Adrenal gland (tissue), 12 donors: ENCODE measurements around the gene KCNK10. TPM values are rescaled to one million over a fixed set of nuclear protein-coding genes. Genes with fewer than 3 reads are reported as not detected.
A peak's percentile ranks its signal among the peaks of the same experiment; 100 is the strongest.

Experiments used
- DNase-seq, 7 donors: peaks; one replicate each; pipeline ENCODE4 v3.0.0-alpha.2; 2019 to 2020
- H3K27ac ChIP-seq, 5 donors: fragments of 200-600 bp; sonication (generic) in 4 of 5; 1 replicate in 3 of 5; 2 replicates in 2 of 5; pipeline versions ENCODE4 v1.5.1 to v1.8.0; 2016 to 2020; ENCODE audit warnings: mild to moderate bottlenecking in 1 of 5
- H3K27me3 ChIP-seq: fragments of 200-600 bp; 2 replicates; pipeline ENCODE4 v1.8.0; 2021
- H3K36me3 ChIP-seq, 2 donors: fragments of 200-600 bp; replicated peaks in 1 of 2; 1 replicate in 1 of 2; 2 replicates in 1 of 2; pipeline versions ENCODE4 v1.5.1 to v1.8.0; 2018 to 2022
- H3K4me1 ChIP-seq, 2 donors: fragments of 200-600 bp; replicated peaks in 1 of 2; 1 replicate in 1 of 2; 2 replicates in 1 of 2; pipeline versions ENCODE4 v1.5.1 to v1.8.0; 2018 to 2021
- H3K4me3 ChIP-seq, 4 donors: fragments of 200-600 bp; sonication (generic) in 3 of 4; one replicate each; pipeline ENCODE4 v1.5.1; 2016 to 2018
- H3K9me3 ChIP-seq, 3 donors: fragments of 200-600 bp; sonication (generic) in 1 of 3; replicated peaks in 1 of 3; 1 replicate in 2 of 3; 2 replicates in 1 of 3; pipeline versions ENCODE4 v1.5.1 to v1.8.0; 2016 to 2021
- POLR2A ChIP-seq, 2 donors: fragments of 450-650 bp; IDR thresholded peaks; one replicate each; pipeline ENCODE4 v1.6.1; 2017; ENCODE audit warnings: antibody characterized with exemption in 2 of 2, mild to moderate bottlenecking in 2 of 2, moderate library complexity in 1 of 2
- WGBS, 4 donors: extraction: QIAGEN DNeasy Blood & Tissue Kit in 2 of 4; methylation state at CpG; one replicate each; pipeline versions ENCODE4 v1.1.5 to v1.1.7; 2013 to 2017; 5-methylcytosine and 5-hydroxymethylcytosine counted together
- intact Hi-C, 2 donors: fragments of 100-400 bp; cut with DNase I; formaldehyde crosslinking; loops; one replicate each; pipeline versions ENCODE4 v1.14.1 to v1.15.0; 2022 to 2023
- polyA plus RNA-seq, 3 donors: library from polyadenylated mRNA; stranded (reverse); fragments of 200-250 nt in 2 of 3; fragments of 350-450 nt in 1 of 3; fragmentation: Illumina TruSeq in 1 of 3; extraction: RNeasy Lipid Tissue Mini Kit (QIAGEN cat#74804) in 1 of 3; gene quantifications; one replicate each; pipeline ENCODE4 v1.2.3, GENCODE V29; 2013 to 2014
- total RNA-seq, 9 donors: library from RNA; depleted of rRNA in 4 of 9; stranded (reverse); fragments of >200 nt in 4 of 9; fragments of 120-200 nt in 1 of 9; fragmentation: NEBNext Ultra II Directional in 1 of 9; extraction: Animal tissue kit (Norgen Biotek cat#: 25700) in 1 of 9; gene quantifications; one replicate each; pipeline versions ENCODE4 v1.1.0 to v1.2.4, GENCODE V29; 2013 to 2023
- TF ChIP-seq, protein P1 (sequence below), 6 experiments: fragments of 450-650 bp in 4 of 6; fragments of 200-600 bp in 2 of 6; sonication (generic) in 1 of 6; IDR thresholded peaks; 1 replicate in 5 of 6; 2 replicates in 1 of 6; pipeline versions ENCODE4 v1.5.1 to v1.8.0; 2016 to 2021; ENCODE audit warnings: antibody characterized with exemption in 6 of 6, mild to moderate bottlenecking in 2 of 6, moderate library complexity in 1 of 6
- donor health status: healthy with polysubstance abuse.
- donor health status: Bipolar disorder and iron deficiency.
- donor health status: DM: yes; HTN: yes; CAD: no.
- donor health status: DM: no; HTN: no; CAD: no.
- donor health status: DM: no; HTN: no; CAD: no.
- donor health status: DM: yes; HTN: yes; CAD: no.

KCNK10 gene
- total and polyA plus RNA-seq, 12 donors = 0.03 to 1.1 (median 0.60) TPM; not detected in 7

GRCh38 chr14:88301381-88301780, 21.7 kb downstream of the KCNK10 start:
- intact Hi-C loops = no loop called here
- TF ChIP-seq POLR2A (IDR thresholded peaks at IDR 0.05) = no peak
- TF ChIP-seq, protein P1, sequence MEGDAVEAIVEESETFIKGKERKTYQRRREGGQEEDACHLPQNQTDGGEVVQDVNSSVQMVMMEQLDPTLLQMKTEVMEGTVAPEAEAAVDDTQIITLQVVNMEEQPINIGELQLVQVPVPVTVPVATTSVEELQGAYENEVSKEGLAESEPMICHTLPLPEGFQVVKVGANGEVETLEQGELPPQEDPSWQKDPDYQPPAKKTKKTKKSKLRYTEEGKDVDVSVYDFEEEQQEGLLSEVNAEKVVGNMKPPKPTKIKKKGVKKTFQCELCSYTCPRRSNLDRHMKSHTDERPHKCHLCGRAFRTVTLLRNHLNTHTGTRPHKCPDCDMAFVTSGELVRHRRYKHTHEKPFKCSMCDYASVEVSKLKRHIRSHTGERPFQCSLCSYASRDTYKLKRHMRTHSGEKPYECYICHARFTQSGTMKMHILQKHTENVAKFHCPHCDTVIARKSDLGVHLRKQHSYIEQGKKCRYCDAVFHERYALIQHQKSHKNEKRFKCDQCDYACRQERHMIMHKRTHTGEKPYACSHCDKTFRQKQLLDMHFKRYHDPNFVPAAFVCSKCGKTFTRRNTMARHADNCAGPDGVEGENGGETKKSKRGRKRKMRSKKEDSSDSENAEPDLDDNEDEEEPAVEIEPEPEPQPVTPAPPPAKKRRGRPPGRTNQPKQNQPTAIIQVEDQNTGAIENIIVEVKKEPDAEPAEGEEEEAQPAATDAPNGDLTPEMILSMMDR (IDR thresholded peaks at IDR 0.05) = no peak
- Histone ChIP-seq H3K27ac (no peak overlapping the region), H3K36me3 (no peaks in the 10 kb centered on the region), H3K4me3 (no peak overlapping the region), H3K9me3 (no peaks in the 10 kb centered on the region), H3K27me3 (no peaks in the 10 kb centered on the region), H3K4me1 (no peaks in the 10 kb centered on the region)
- 71 to 80% (median 73%) methylated on average over 4 of the region's 4 CpGs for WGBS, 4 donors
- no peak for DNase-seq

DNA sequence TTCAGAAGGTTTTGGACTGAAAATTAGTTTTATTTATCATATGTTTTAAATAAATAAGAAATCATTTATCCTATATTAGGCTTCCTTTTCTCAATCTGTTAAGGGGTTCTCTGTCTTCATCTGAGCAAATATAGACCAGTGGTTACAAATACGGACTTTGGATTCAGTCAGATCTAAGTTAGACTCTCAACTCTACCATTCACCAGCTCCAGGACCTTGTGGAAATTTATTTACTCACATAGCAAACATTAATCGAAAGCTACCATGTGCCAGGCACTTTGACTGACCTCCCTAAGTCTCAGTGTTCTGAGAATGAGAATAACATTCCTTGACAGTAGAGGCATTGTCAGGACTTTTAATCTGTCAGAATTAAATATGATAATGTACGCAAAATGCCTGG, 22.3 kb downstream of the KCNK10 start:
- no peak overlapping the region for H3K27ac ChIP-seq
- intact Hi-C loops = no loop called here
- H3K9me3 ChIP-seq = no peaks in the 10 kb centered on the region
- H3K36me3 ChIP-seq = no peaks in the 10 kb centered on the region
- H3K4me3 ChIP-seq = no peak overlapping the region
- H3K4me1 ChIP-seq = no peaks in the 10 kb centered on the region
- no peaks in the 10 kb centered on the region for H3K27me3 ChIP-seq
- TF ChIP-seq POLR2A (IDR thresholded peaks at IDR 0.05) = no peak
- TF ChIP-seq, protein P1 (IDR thresholded peaks at IDR 0.05) = no peak
- 67 to 81% (median 75%) methylated on average over 3 of the region's 3 CpGs for WGBS, 4 donors
- no peak for DNase-seq

- Histone ChIP-seq H3K4me3 (no peak overlapping the region), H3K36me3 (no peaks in the 10 kb centered on the region), H3K9me3 (no peaks in the 10 kb centered on the region), H3K4me1 (no peaks in the 10 kb centered on the region), H3K27ac (no peak overlapping the region), H3K27me3 (no peaks in the 10 kb centered on the region)
- TF ChIP-seq, protein P1 (IDR thresholded peaks at IDR 0.05) = no peak
- TF ChIP-seq POLR2A (IDR thresholded peaks at IDR 0.05) = no peak
- intact Hi-C loops = no loop called here
- DNase-seq = peak in 2 of 7 donors; percentile 8 to 17
- WGBS, 4 donors = 55 to 63% (median 60%) methylated on average over 6 of the region's 6 CpGs
Measured at GRCh38 chr14:88299865-88300530, 23.1 kb downstream of the KCNK10 start.

GRCh38 chr14:88297306-88297705, 25.8 kb downstream of the KCNK10 start:
- intact Hi-C loops = no loop called here
- no peaks in the 10 kb centered on the region for H3K9me3 ChIP-seq
- WGBS, 4 donors = 40 to 49% (median 47%) methylated on average over 5 of the region's 5 CpGs

More at GRCh38 chr14:88297306-88297705, 25.8 kb downstream of the KCNK10 start:
- Histone ChIP-seq H3K4me3 (no peak overlapping the region), H3K4me1 (no peaks in the 10 kb centered on the region), H3K27ac (no peak overlapping the region), H3K27me3 (no peaks in the 10 kb centered on the region), H3K36me3 (no peaks in the 10 kb centered on the region)
- DNase-seq = no peak
- TF ChIP-seq POLR2A (IDR thresholded peaks at IDR 0.05) = no peak
- TF ChIP-seq, protein P1 (IDR thresholded peaks at IDR 0.05) = no peak
